Spleen (tissue), 11 donors: ENCODE measurements around the gene GP5. TPM values are rescaled to one million over a fixed set of nuclear protein-coding genes. Genes with fewer than 3 reads are reported as not detected.

ENCODE experiments used
- DNase-seq: peaks from one replicate; pipeline ENCODE4 v3.0.0-alpha.2; 2020
- H3K27ac ChIP-seq, 8 donors: fragments of 200-600 bp; sonication (generic) in 7 of 8; 1 replicate in 4 of 8; 2 replicates in 4 of 8; pipeline versions ENCODE4 v1.5.0 to v1.8.0; 2016 to 2021; ENCODE audit warnings: inconsistent platforms in 4 of 8, mild to moderate bottlenecking in 4 of 8, moderate library complexity in 1 of 8
- H3K27me3 ChIP-seq, 7 donors: fragments of 200-600 bp; sonication (generic) in 6 of 7; replicated peaks in 1 of 7; 1 replicate in 4 of 7; 2 replicates in 3 of 7; pipeline versions ENCODE4 v1.5.0 to v1.8.0; 2016 to 2021; ENCODE audit warnings: inconsistent platforms in 3 of 7, mild to moderate bottlenecking in 1 of 7
- H3K36me3 ChIP-seq, 6 donors: fragments of 200-600 bp; sonication (generic) in 5 of 6; 1 replicate in 4 of 6; 2 replicates in 2 of 6; pipeline versions ENCODE4 v1.5.0 to v1.8.0; 2016 to 2021; ENCODE audit warnings: inconsistent platforms in 2 of 6
- H3K4me1 ChIP-seq, 6 donors: fragments of 200-600 bp; sonication (generic) in 5 of 6; 1 replicate in 3 of 6; 2 replicates in 3 of 6; pipeline versions ENCODE4 v1.5.0 to v1.8.0; 2016 to 2021; ENCODE audit warnings: inconsistent platforms in 3 of 6
- H3K4me3 ChIP-seq, 8 donors: fragments of 200-600 bp; sonication (generic) in 7 of 8; 1 replicate in 4 of 8; 2 replicates in 4 of 8; pipeline versions ENCODE4 v1.5.0 to v1.8.0; 2016 to 2021; ENCODE audit warnings: inconsistent platforms in 4 of 8, mild to moderate bottlenecking in 4 of 8, moderate library complexity in 2 of 8
- H3K9me3 ChIP-seq, 8 donors: fragments of 200-600 bp; sonication (generic) in 7 of 8; 1 replicate in 4 of 8; 2 replicates in 4 of 8; pipeline versions ENCODE4 v1.5.0 to v1.8.0; 2016 to 2021; ENCODE audit warnings: inconsistent platforms in 4 of 8
- POLR2A ChIP-seq, 3 donors: fragments of 450-650 bp; IDR thresholded peaks; one replicate each; pipeline ENCODE4 v1.5.1; 2017; ENCODE audit warnings: antibody characterized with exemption in 3 of 3, mild to moderate bottlenecking in 1 of 3
- POLR2AphosphoS5 ChIP-seq, 3 donors: sonication (generic); formaldehyde crosslinking; IDR thresholded peaks; one replicate each; pipeline ENCODE4 v1.5.1; 2017; ENCODE audit warnings: antibody characterized with exemption in 3 of 3
- WGBS, 5 donors: extraction: QIAGEN DNeasy Blood & Tissue Kit in 3 of 5; methylation state at CpG; one replicate each; pipeline versions ENCODE4 v1.1.5 to v1.1.7; 2013 to 2018; 5-methylcytosine and 5-hydroxymethylcytosine counted together
- intact Hi-C: fragments of 100-400 bp; cut with DNase I; formaldehyde crosslinking; loops from one replicate; pipeline ENCODE4 v1.15.0; 2023; ENCODE audit warnings: low total_unique reads
- polyA plus RNA-seq, 3 donors: library from polyadenylated mRNA; stranded (reverse); fragments of 200-250 nt; gene quantifications; one replicate each; pipeline ENCODE4 v1.2.1, GENCODE V29; 2013
- total RNA-seq, 7 donors: library from RNA; depleted of rRNA in 3 of 7; stranded (reverse); fragments of >200 nt in 3 of 7; fragmentation: NEBNext Ultra II Directional in 4 of 7; extraction: Animal tissue kit (Norgen Biotek cat#: 25700) in 4 of 7; gene quantifications; one replicate each; pipeline versions ENCODE4 v1.1.0 to v1.2.1, GENCODE V29; 2016 to 2021
- TF ChIP-seq, protein P1 (sequence below), 11 experiments: fragments of 200-600 bp in 7 of 11; fragments of 450-650 bp in 4 of 11; sonication (generic) in 4 of 11; IDR thresholded peaks in 8 of 11; conservative IDR thresholded peaks in 3 of 11; 1 replicate in 7 of 11; 2 replicates in 4 of 11; pipeline versions ENCODE4 v1.4.0 to v1.8.0; 2016 to 2021; ENCODE audit warnings: antibody characterized with exemption in 11 of 11, inconsistent platforms in 4 of 11, mild to moderate bottlenecking in 1 of 11
- donor health status: healthy with polysubstance abuse.
- donor health status: DM: no; HTN: no; CAD: no; lungs with moderate emphysema.
- donor health status: DM: no; HTN: no; CAD: no.
- donor health status: Bipolar disorder and iron deficiency.
- donor health status: healthy.
- donor health status: DM: no; HTN: no; CAD: no.
- donor health status: DM: yes; HTN: yes; CAD: no.

GP5 gene
- total and polyA plus RNA-seq, 10 donors, result 0.15 to 1.8 (median 0.55) TPM

GRCh38 chr3:194348354-194348753 lies 50.7 kb downstream of the GP5 start:
- Histone ChIP-seq H3K9me3 (no peaks in the 10 kb centered on the region), H3K27ac (no peak overlapping the region), H3K4me3 (no peak overlapping the region), H3K4me1 (peaks cover 0 to 6% (median 2%) of the 10 kb centered on the region in 6 donors), H3K36me3 (no peaks in the 10 kb centered on the region), H3K27me3 (peaks cover 0 to 24% (median 0%) of the 10 kb centered on the region in 7 donors)
- TF ChIP-seq POLR2AphosphoS5 (IDR thresholded peaks at IDR 0.05), result no peak
- TF ChIP-seq POLR2A (IDR thresholded peaks at IDR 0.05), result no peak
- TF ChIP-seq, protein P1, sequence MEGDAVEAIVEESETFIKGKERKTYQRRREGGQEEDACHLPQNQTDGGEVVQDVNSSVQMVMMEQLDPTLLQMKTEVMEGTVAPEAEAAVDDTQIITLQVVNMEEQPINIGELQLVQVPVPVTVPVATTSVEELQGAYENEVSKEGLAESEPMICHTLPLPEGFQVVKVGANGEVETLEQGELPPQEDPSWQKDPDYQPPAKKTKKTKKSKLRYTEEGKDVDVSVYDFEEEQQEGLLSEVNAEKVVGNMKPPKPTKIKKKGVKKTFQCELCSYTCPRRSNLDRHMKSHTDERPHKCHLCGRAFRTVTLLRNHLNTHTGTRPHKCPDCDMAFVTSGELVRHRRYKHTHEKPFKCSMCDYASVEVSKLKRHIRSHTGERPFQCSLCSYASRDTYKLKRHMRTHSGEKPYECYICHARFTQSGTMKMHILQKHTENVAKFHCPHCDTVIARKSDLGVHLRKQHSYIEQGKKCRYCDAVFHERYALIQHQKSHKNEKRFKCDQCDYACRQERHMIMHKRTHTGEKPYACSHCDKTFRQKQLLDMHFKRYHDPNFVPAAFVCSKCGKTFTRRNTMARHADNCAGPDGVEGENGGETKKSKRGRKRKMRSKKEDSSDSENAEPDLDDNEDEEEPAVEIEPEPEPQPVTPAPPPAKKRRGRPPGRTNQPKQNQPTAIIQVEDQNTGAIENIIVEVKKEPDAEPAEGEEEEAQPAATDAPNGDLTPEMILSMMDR (IDR thresholded peaks at IDR 0.05 in 8 of 11, conservative IDR thresholded peaks at IDR 0.05 in 3 of 11), result no peak
- no peak for DNase-seq
- intact Hi-C loops, result no loop called here
- WGBS, 5 donors, result 86 to 96% (median 89%) methylated on average over 6 of the region's 6 CpGs

- no peak for TF ChIP-seq POLR2A (IDR thresholded peaks at IDR 0.05)
- TF ChIP-seq POLR2AphosphoS5 (IDR thresholded peaks at IDR 0.05), result no peak
- TF ChIP-seq, protein P1 (IDR thresholded peaks at IDR 0.05 in 8 of 11, conservative IDR thresholded peaks at IDR 0.05 in 3 of 11), result no peak
- intact Hi-C loops, result no loop called here
- WGBS, 5 donors, result 67 to 80% (median 75%) methylated on average over 5 of the region's 5 CpGs
- Histone ChIP-seq H3K36me3 (no peaks in the 10 kb centered on the region), H3K27me3 (peaks cover 0 to 40% (median 0%) of the 10 kb centered on the region in 7 donors), H3K4me3 (no peak overlapping the region), H3K27ac (no peak overlapping the region), H3K4me1 (peaks cover 0 to 7% (median 2%) of the 10 kb centered on the region in 6 donors), H3K9me3 (no peaks in the 10 kb centered on the region)
- DNase-seq, result no peak
Observed at GRCh38 chr3:194346621-194347020, 52.4 kb downstream of the GP5 start.

DNA sequence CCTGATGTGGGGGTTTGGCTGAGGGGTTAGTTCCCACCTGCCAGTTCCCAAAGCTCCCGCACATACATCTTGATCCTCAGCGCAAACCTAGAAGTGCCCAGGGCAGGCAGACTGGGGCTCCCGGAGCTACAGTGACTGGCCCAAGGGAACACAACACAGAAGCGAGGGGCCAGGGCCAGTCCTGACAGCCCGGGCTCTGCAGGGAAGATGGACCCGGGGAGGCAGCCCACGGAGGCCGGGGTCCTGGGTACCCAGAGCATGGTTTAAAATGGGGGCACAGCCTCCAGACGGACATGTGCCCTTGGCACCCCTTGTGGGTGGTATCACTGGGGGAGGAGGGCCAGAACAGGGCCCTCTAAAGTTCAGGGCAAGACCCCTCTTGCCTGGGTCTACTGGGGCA lies 53.0 kb downstream of the GP5 start:
- 72 to 88% (median 83%) methylated on average over 7 to 9 of the region's 9 CpGs for WGBS, 5 donors
- TF ChIP-seq, protein P1 (IDR thresholded peaks at IDR 0.05 in 8 of 11, conservative IDR thresholded peaks at IDR 0.05 in 3 of 11), result no peak
- TF ChIP-seq POLR2A (IDR thresholded peaks at IDR 0.05) (no peak), POLR2AphosphoS5 (IDR thresholded peaks at IDR 0.05) (no peak)

More for the DNA sequence above, 53.0 kb downstream of the GP5 start:
- Histone ChIP-seq H3K4me1 (peaks cover 0 to 7% (median 2%) of the 10 kb centered on the region in 6 donors), H3K36me3 (no peaks in the 10 kb centered on the region), H3K27ac (no peak overlapping the region), H3K4me3 (no peak overlapping the region), H3K27me3 (peaks cover 0 to 41% (median 0%) of the 10 kb centered on the region in 7 donors), H3K9me3 (no peaks in the 10 kb centered on the region)
- intact Hi-C loops, result no loop called here
- DNase-seq, result no peak

Other genes starting within 250 kb of the GP5 start
- 1 to 10 TPM in 1 of 7 donors, under 1 TPM in 6; 0.26 to 4.4 (median 0.47) TPM for gene CPN2, start 47.9 kb downstream of the GP5 start, total RNA-seq
- 1 to 10 TPM; 1.0 to 1.7 (median 1.2) TPM for gene CPN2, start 47.9 kb downstream of the GP5 start, polyA plus RNA-seq
- gene LRRC15, start 29.5 kb downstream of the GP5 start, total RNA-seq, result 1 to 10 TPM in 1 of 7 donors, under 1 TPM in 5, not detected in 1; 0.09 to 1.1 (median 0.40) TPM
- under 1 TPM; 0.24 to 0.54 (median 0.35) TPM for gene LRRC15, start 29.5 kb downstream of the GP5 start, polyA plus RNA-seq
- 100 to 1,000 TPM in 2 of 7 donors, 10 to 100 TPM in 5; 69.4 to 142 (median 87.5) TPM for gene ATP13A3, start 87.7 kb upstream of the GP5 start, total RNA-seq
- gene ATP13A3, start 87.7 kb upstream of the GP5 start, polyA plus RNA-seq, result 10 to 100 TPM; 10.3 to 14.5 (median 11.0) TPM
- 10 to 100 TPM; 11.5 to 30.3 (median 21.7) TPM for gene TMEM44, start 234.2 kb upstream of the GP5 start, total RNA-seq
- gene TMEM44, start 234.2 kb upstream of the GP5 start, polyA plus RNA-seq, result 10 to 100 TPM in 2 of 3 donors, 1 to 10 TPM in 1; 5.5 to 23.3 (median 22.4) TPM